Measurements from ENCODE around the gene MTF1. TPM values are rescaled to one million over a fixed set of nuclear protein-coding genes. Genes with fewer than 3 reads are reported as not detected.
"Not testable (repeated sequence)": the region's sequence is repeated elsewhere in the genome, so short reads cannot be mapped to it uniquely, and the experiment has no call there.

MTF1 gene
- total RNA-seq, 1 donor from 2014 or later: 4.7 TPM

- no peak for DNase-seq
Measured at GRCh38 chr1:37792943-37793686, 66.3 kb downstream of the MTF1 start.

GRCh38 chr1:37782491-37782890 is 76.9 kb downstream of the MTF1 start:
- DNase-seq: no peak

GRCh38 chr1:37778654-37779053 is 80.7 kb downstream of the MTF1 start:
- DNase-seq: no peak

GRCh38 chr1:37776946-37777516 is 82.4 kb downstream of the MTF1 start:
- DNase-seq: no peak

- DNase-seq: not testable (repeated sequence)
Measured at GRCh38 chr1:37771440-37771839, 88.0 kb downstream of the MTF1 start.

- no peak for DNase-seq
Measured at GRCh38 chr1:37767488-37767887, 91.9 kb downstream of the MTF1 start.

- no peak for DNase-seq
Measured at GRCh38 chr1:37765916-37766664, 93.3 kb downstream of the MTF1 start.

GRCh38 chr1:37764888-37765441 is 94.4 kb downstream of the MTF1 start, which contains the start of gene EPHA10:
Gene EPHA10 (minus strand): TSS chr1:37765120. CDS start chr1:37765066, 54 bp downstream.
- no peak for DNase-seq

GRCh38 chr1:37764414-37764825 is 95.0 kb downstream of the MTF1 start:
- DNase-seq: peak; percentile 14

- no peak for DNase-seq
Measured at GRCh38 chr1:37763791-37764413, 95.5 kb downstream of the MTF1 start.

- DNase-seq: no peak
Measured at GRCh38 chr1:37762516-37762915, 96.9 kb downstream of the MTF1 start.

- DNase-seq: no peak
Measured at GRCh38 chr1:37761416-37762095, 97.8 kb downstream of the MTF1 start.

Small RNA genes lying within 50 kb of the gene (small RNA-seq; reads per million reads assigned to genes)
- gene RF00092 (ENCODE audit: low replicate concordance): not detected
- not detected for gene RNU6-584P (ENCODE audit: low replicate concordance)

Other genes with a start within 250 kb of the MTF1 start
- 10.4 TPM for gene RSPO1, start 224.7 kb downstream of the MTF1 start, total RNA-seq
- 3.3 TPM for gene CDCA8, start 167.1 kb downstream of the MTF1 start, total RNA-seq
- 0.49 TPM for gene EPHA10, start 94.5 kb downstream of the MTF1 start, total RNA-seq
- 3.5 TPM for gene MANEAL, start 65.7 kb downstream of the MTF1 start, total RNA-seq
- 10.9 TPM for gene C1orf122, start 51.8 kb downstream of the MTF1 start, total RNA-seq
- gene YRDC, start 51.4 kb downstream of the MTF1 start, total RNA-seq: 10.8 TPM
- 16.0 TPM for gene INPP5B, start 87.5 kb upstream of the MTF1 start, total RNA-seq
- 64.1 TPM for gene SF3A3, start 130.4 kb upstream of the MTF1 start, total RNA-seq
- gene FHL3, start 145.9 kb upstream of the MTF1 start, total RNA-seq: 23.4 TPM
- gene UTP11, start 153.1 kb upstream of the MTF1 start, total RNA-seq: 38.6 TPM
- gene POU3F1, start 187.2 kb upstream of the MTF1 start, total RNA-seq: 3.6 TPM